ENCODE data around the gene DISC1. TPM values are rescaled to one million over a fixed set of nuclear protein-coding genes. Genes with fewer than 3 reads are reported as not detected.

DISC1 gene
- total RNA-seq, 4 donors from 2014 or later = 3.3 to 11.4 (median 4.2) TPM

DNA sequence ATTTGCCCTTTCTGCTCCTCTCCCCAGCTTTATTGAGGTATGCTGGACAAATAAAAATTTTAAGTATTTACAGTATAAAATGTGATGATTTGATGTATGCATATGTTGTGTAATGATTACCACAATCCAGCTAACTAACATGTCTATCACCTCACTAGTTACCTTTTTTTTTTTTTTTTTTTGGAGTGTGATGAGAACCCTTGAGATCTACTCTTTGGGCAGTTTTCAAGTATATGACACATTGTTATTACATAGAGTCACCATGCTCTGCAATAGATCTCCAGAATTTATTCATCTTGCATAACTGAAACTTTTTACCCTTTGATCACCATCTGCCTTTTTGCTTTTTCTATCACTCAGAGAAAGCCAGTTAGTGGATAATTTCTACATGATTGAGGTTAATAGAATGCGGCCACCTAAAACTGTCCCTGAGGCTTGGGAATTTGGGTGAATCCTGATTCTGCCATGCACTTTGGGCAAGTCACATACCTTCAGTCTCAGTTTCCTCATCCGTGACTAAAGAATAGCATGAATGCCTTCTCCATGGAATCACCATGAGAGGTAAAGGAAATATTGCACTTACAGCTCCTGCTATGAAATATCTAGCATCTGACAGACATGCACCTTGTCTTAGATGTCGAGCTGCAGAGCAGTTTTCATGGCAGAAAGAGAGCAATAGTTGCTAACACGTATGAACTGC, 295.2 kb downstream of the DISC1 start:
- DNase-seq = no peak
- Histone ChIP-seq H3K36me3 (no peaks in the 10 kb centered on the region), H3K27me3 (no peaks in the 10 kb centered on the region), H3K27ac (no peak overlapping the region), H3K4me1 (peaks cover 8 to 35% (median 14%) of the 10 kb centered on the region in 3 donors), H3K4me3 (no peak overlapping the region), H3K9me3 (no peaks in the 10 kb centered on the region)
- 84 to 89% methylated on average over 4 of the region's 4 CpGs for WGBS, 2 donors
- intact Hi-C loops (cut with DNase I) = no loop called here
- TF ChIP-seq POLR2A (IDR thresholded peaks at IDR 0.05) (no peak), CTCF (IDR thresholded peaks at IDR 0.05) (no peak)

DNA sequence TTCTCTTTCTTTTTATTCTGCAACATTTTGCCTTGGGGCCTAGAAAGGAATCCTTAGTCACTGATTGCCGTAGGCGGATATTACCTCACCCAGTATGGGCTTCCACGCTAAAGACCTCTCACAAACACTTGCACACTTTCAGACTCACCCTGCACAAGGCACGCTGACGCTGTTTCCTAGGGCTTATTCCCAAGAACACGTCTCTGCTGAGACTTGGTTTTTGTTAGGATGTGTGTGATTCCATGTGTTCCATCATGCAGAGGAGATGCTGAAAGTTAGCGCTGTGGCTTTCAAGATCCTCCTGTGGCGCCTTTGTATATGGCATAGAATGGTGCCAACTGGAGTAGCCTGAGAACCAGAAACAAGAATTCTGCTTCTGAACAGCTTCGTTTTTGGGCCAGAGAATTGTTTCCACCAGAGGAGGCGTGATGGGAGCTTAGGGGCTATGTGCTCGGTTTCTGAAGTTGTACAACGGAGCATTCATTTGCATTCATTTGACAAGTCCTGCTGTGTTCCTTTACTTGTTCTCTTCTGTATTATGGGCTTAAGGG, 297.0 kb downstream of the DISC1 start:
- Histone ChIP-seq H3K27me3 (no peaks in the 10 kb centered on the region), H3K9me3 (no peaks in the 10 kb centered on the region), H3K4me3 (no peak overlapping the region), H3K27ac (no peak overlapping the region), H3K4me1 (peaks cover 8 to 28% (median 8%) of the 10 kb centered on the region in 3 donors), H3K36me3 (no peaks in the 10 kb centered on the region)
- TF ChIP-seq POLR2A (IDR thresholded peaks at IDR 0.05) (no peak), CTCF (IDR thresholded peaks at IDR 0.05) (no peak)
- DNase-seq = no peak
- WGBS, 2 donors = 78 to 86% methylated on average over 12 of the region's 12 CpGs
- intact Hi-C loops (cut with DNase I) = no loop called here

GRCh38 chr1:231924180-231924579, 297.6 kb downstream of the DISC1 start:
- intact Hi-C loops (cut with DNase I) = no loop called here
- 68 to 87% methylated on average over 6 to 7 of the region's 7 CpGs for WGBS, 2 donors
- no peak for DNase-seq
- H3K4me3 ChIP-seq = no peak overlapping the region
- H3K36me3 ChIP-seq = no peaks in the 10 kb centered on the region
- H3K27me3 ChIP-seq = no peaks in the 10 kb centered on the region
- H3K4me1 ChIP-seq = peaks cover 5 to 28% (median 9%) of the 10 kb centered on the region in 3 donors
- H3K27ac ChIP-seq = no peak overlapping the region
- no peaks in the 10 kb centered on the region for H3K9me3 ChIP-seq
- no peak for TF ChIP-seq CTCF (IDR thresholded peaks at IDR 0.05)
- TF ChIP-seq POLR2A (IDR thresholded peaks at IDR 0.05) = no peak

DNA sequence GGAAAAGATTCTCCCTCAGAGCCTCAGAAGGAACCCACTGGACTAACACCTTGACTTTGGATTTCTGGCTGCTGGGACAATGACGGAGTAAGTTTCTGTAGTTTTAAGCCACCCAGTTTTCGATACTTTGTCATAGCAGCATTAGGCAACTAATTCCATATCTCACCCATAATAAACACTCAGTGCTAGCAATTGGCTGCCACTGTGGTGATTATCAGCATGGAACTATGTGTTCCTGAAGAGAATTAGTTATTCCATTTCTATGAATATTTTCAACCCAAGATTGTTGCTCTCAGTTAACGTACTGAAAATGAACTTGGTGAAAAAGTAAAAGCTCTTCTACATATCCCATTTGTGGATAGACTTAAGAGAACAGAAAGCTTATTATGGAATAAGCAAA, 299.3 kb downstream of the DISC1 start:
- DNase-seq = no peak
- 88 to 93% methylated on average over 3 of the region's 3 CpGs for WGBS, 2 donors
- TF ChIP-seq CTCF (IDR thresholded peaks at IDR 0.05) = no peak
- no peak for TF ChIP-seq POLR2A (IDR thresholded peaks at IDR 0.05)
- no peaks in the 10 kb centered on the region for H3K36me3 ChIP-seq
- no peaks in the 10 kb centered on the region for H3K9me3 ChIP-seq
- H3K4me3 ChIP-seq = no peak overlapping the region
- intact Hi-C loops (cut with DNase I) = no loop called here
- H3K27me3 ChIP-seq = no peaks in the 10 kb centered on the region
- peaks cover 16 to 31% (median 19%) of the 10 kb centered on the region in 3 donors for H3K4me1 ChIP-seq
- no peak overlapping the region for H3K27ac ChIP-seq

GRCh38 chr1:231926340-231926739, 299.8 kb downstream of the DISC1 start:
- TF ChIP-seq POLR2A (IDR thresholded peaks at IDR 0.05) = no peak
- TF ChIP-seq CTCF (IDR thresholded peaks at IDR 0.05) = no peak
- Histone ChIP-seq H3K4me1 (peaks cover 17 to 35% (median 20%) of the 10 kb centered on the region in 3 donors), H3K27me3 (no peaks in the 10 kb centered on the region), H3K4me3 (no peak overlapping the region), H3K9me3 (no peaks in the 10 kb centered on the region), H3K27ac (no peak overlapping the region), H3K36me3 (no peaks in the 10 kb centered on the region)
- intact Hi-C loops (cut with DNase I) = no loop called here
- no peak for DNase-seq
- 30 to 48% methylated on average over 1 of the region's 1 CpG for WGBS, 2 donors
